ENCODE results near the gene CPTP. TPM values are rescaled to one million over a fixed set of nuclear protein-coding genes. Genes with fewer than 3 reads are reported as not detected.

Gene CPTP
- polyA plus RNA-seq, 3 donors, result 6.4 to 7.7 (median 7.4) TPM

DNA sequence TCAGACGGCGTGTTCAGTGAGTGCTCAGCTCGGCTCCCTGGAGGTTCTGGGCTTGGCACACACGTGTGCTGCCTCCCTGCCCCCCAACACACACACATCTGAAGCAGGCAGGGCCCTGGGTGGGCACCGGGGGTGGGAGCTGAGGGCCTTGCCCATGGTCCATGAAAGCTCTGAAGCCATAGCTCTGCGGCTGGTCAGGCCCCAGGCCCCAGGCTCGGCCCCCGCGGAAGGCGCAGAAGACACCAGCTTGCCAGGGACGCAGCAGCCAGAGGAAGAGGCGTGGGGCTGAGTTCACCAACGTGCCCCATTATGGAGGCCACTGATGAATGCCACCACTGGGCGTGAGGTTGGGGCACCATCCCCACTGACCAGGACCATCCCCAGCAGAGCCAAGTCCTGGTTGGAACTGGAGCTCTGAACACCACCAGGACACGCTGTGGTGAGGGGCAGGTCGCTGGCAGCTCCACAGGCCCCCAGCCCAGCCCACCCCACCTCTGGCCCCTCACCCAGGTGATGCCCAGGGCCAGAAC is 46.2 kb downstream of the CPTP start:
- DNase-seq, result no peak
- peaks cover 8 to 12% of the 10 kb centered on the region in 2 donors for H3K36me3 Mint-ChIP-seq
- peaks cover 0 to 3% (median 0%) of the 10 kb centered on the region in 7 donors for H3K9me3 Mint-ChIP-seq
- peaks cover 20% of the 10 kb centered on the region for H3K79me2 ChIP-seq (ENCODE audit: insufficient read depth, low read length)
- no peak overlapping the region for H3K27ac Mint-ChIP-seq
- peaks cover 0 to 9% of the 10 kb centered on the region in 2 donors for H3K36me3 ChIP-seq (replicated peaks in 1 of 2; ENCODE audit: control insufficient read depth in 1 of 2, insufficient read depth in 2 of 2, low read length in 2 of 2)
- peak overlapping the region; percentile 54 for H3K4me2 ChIP-seq (replicated peaks; ENCODE audit: extremely low read depth, low read length, poor library complexity, severe bottlenecking)
- 73% methylated on average over 14 of the region's 16 CpGs for WGBS (ENCODE audit: insufficient coverage)
- H3K4me1 ChIP-seq (ENCODE audit: control insufficient read depth in 1 of 2, insufficient read depth in 2 of 2, low read length in 2 of 2), result peaks cover 35 to 45% of the 10 kb centered on the region in 2 donors
- intact Hi-C loops (cut with micrococcal nuclease), result loop anchor here in 1 of 2 donors (10.0 kb wide), 2 partner anchors 256 to 356 kb away; partner anchors contain the start of genes C1orf159 and ISG15
- TF ChIP-seq, protein P1, sequence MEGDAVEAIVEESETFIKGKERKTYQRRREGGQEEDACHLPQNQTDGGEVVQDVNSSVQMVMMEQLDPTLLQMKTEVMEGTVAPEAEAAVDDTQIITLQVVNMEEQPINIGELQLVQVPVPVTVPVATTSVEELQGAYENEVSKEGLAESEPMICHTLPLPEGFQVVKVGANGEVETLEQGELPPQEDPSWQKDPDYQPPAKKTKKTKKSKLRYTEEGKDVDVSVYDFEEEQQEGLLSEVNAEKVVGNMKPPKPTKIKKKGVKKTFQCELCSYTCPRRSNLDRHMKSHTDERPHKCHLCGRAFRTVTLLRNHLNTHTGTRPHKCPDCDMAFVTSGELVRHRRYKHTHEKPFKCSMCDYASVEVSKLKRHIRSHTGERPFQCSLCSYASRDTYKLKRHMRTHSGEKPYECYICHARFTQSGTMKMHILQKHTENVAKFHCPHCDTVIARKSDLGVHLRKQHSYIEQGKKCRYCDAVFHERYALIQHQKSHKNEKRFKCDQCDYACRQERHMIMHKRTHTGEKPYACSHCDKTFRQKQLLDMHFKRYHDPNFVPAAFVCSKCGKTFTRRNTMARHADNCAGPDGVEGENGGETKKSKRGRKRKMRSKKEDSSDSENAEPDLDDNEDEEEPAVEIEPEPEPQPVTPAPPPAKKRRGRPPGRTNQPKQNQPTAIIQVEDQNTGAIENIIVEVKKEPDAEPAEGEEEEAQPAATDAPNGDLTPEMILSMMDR (IDR thresholded peaks at IDR 0.05), result no peak
- no peaks in the 10 kb centered on the region for H3K27me3 ChIP-seq (ENCODE audit: control insufficient read depth in 2 of 2, insufficient read depth in 2 of 2, low read length in 2 of 2)
- peaks cover 0 to 16% of the 10 kb centered on the region in 2 donors for H3K9me3 ChIP-seq (replicated peaks in 1 of 2; ENCODE audit: control insufficient read depth in 1 of 2, insufficient read depth in 1 of 2, low read length in 2 of 2)
- peak overlapping the region; percentile 15 for H3K9ac ChIP-seq (ENCODE audit: insufficient read depth, low read length, poor library complexity, severe bottlenecking)
- H4K20me1 ChIP-seq (ENCODE audit: insufficient read depth, low read length), result peaks cover 19% of the 10 kb centered on the region
- peak overlapping the region in 1 of 3 experiments; percentile 48 for H3K4me3 ChIP-seq (replicated peaks in 1 of 3; ENCODE audit: low read depth in 2 of 3, low read length in 3 of 3)
- no peak overlapping the region for H3K4me3 Mint-ChIP-seq
- H3K4me1 Mint-ChIP-seq, result peaks cover 40% of the 10 kb centered on the region
- H2AFZ ChIP-seq (ENCODE audit: insufficient read depth, low read depth, low read length, poor library complexity, severe bottlenecking), result no peak overlapping the region
- H3K27me3 Mint-ChIP-seq (ENCODE audit: low read depth in 3 of 3), result peaks cover 7 to 12% (median 10%) of the 10 kb centered on the region in 3 donors
- H3K27ac ChIP-seq (ENCODE audit: low read depth in 1 of 2, low read length in 2 of 2), result no peak overlapping the region

DNA sequence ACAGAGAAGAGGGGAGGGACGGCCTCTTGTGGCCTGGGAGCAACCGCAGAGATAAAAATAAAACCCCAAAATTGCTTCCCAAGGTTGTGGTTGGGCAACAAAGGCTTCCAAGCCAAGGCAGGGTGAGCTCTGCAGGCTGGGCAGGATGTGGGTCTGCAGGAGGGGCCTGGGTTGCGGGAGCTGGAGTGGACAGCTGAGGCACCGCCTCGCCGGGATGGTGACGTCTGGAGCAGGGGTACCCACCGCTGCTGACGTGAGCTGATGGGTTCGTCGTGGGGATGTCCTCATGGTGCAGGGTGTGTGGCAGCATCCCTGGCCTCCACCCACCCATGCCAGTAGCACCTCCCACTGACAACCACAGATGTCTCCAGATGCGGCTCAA is 46.8 kb downstream of the CPTP start:
- peak overlapping the region; percentile 54 for H3K4me2 ChIP-seq (replicated peaks; ENCODE audit: extremely low read depth, low read length, poor library complexity, severe bottlenecking)
- H3K4me3 ChIP-seq (replicated peaks in 1 of 3; ENCODE audit: low read depth in 2 of 3, low read length in 3 of 3), result peak overlapping the region in 1 of 3 experiments; percentile 48
- Mint-ChIP-seq H3K36me3 (peaks cover 8 to 12% of the 10 kb centered on the region in 2 donors), H3K4me1 (peaks cover 40% of the 10 kb centered on the region), H3K27me3 (ENCODE audit: low read depth in 3 of 3) (peaks cover 7 to 12% (median 10%) of the 10 kb centered on the region in 3 donors), H3K9me3 (peaks cover 0 to 3% (median 0%) of the 10 kb centered on the region in 7 donors), H3K27ac (no peak overlapping the region), H3K4me3 (peak overlapping the region in 1 of 2 donors; percentile 39)
- H2AFZ ChIP-seq (ENCODE audit: insufficient read depth, low read depth, low read length, poor library complexity, severe bottlenecking), result no peak overlapping the region
- H3K27ac ChIP-seq (ENCODE audit: low read depth in 1 of 2, low read length in 2 of 2), result no peak overlapping the region
- TF ChIP-seq, protein P1 (IDR thresholded peaks at IDR 0.05), result no peak
- peak overlapping the region; percentile 47 for H3K9ac ChIP-seq (ENCODE audit: insufficient read depth, low read length, poor library complexity, severe bottlenecking)
- WGBS (ENCODE audit: insufficient coverage), result 0% methylated on average over 1 of the region's 12 CpGs
- peaks cover 0 to 11% of the 10 kb centered on the region in 2 donors for H3K9me3 ChIP-seq (replicated peaks in 1 of 2; ENCODE audit: control insufficient read depth in 1 of 2, insufficient read depth in 1 of 2, low read length in 2 of 2)
- H4K20me1 ChIP-seq (ENCODE audit: insufficient read depth, low read length), result peaks cover 19% of the 10 kb centered on the region
- H3K79me2 ChIP-seq (ENCODE audit: insufficient read depth, low read length), result peaks cover 20% of the 10 kb centered on the region
- peaks cover 37 to 49% of the 10 kb centered on the region in 2 donors for H3K4me1 ChIP-seq (ENCODE audit: control insufficient read depth in 1 of 2, insufficient read depth in 2 of 2, low read length in 2 of 2)
- peak in 2 of 3 donors; percentile 29 to 49 for DNase-seq
- no peaks in the 10 kb centered on the region for H3K27me3 ChIP-seq (ENCODE audit: control insufficient read depth in 2 of 2, insufficient read depth in 2 of 2, low read length in 2 of 2)
- peaks cover 0 to 9% of the 10 kb centered on the region in 2 donors for H3K36me3 ChIP-seq (replicated peaks in 1 of 2; ENCODE audit: control insufficient read depth in 1 of 2, insufficient read depth in 2 of 2, low read length in 2 of 2)
- intact Hi-C loops (cut with micrococcal nuclease), result loop anchor here in 1 of 2 donors (10.0 kb wide), 2 partner anchors 257 to 357 kb away; partner anchors contain the start of genes C1orf159 and ISG15
